Stimulated activated naive CD4-positive, alpha-beta T cell treated with Interleukin-2 at 50 U/mL for 16 hours (primary cell): Measurements from ENCODE around the gene RIOK2.
A peak's percentile ranks its signal among the peaks of the same experiment; 100 is the strongest.
"Not testable (repeated sequence)": the region's sequence is repeated elsewhere in the genome, so short reads cannot be mapped to it uniquely, and the experiment has no call there.

Source experiments
- DNase-seq: peaks from one replicate; lab custom pipeline; 2025; lab: John Stamatoyannopoulos, UW

RIOK2 gene

DNA sequence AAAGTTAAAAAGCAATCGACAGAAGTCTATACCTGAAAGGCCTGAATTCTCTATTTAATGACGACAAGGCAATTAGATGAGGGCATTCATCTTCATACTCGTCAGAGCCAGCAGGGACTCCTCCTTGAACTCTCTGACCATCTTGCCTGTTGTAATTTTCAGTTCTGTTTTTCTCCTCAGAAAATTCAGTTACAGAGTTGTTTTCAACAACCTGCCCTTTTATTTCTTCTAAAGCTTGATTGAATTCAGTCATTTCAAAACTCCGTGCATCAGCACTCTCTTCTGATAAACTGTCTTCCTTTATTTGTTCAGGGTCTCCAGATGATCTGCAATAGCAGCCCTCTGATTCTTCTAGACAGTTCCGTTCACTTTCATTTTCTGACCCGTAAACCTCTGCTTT is 15.6 kb downstream of the RIOK2 start:
- DNase-seq, result no peak

GRCh38 chr5:97165726-97166125 is 17.3 kb downstream of the RIOK2 start:
- no peak for DNase-seq

GRCh38 chr5:97164846-97165245 is 18.2 kb downstream of the RIOK2 start:
- DNase-seq, result no peak

DNA sequence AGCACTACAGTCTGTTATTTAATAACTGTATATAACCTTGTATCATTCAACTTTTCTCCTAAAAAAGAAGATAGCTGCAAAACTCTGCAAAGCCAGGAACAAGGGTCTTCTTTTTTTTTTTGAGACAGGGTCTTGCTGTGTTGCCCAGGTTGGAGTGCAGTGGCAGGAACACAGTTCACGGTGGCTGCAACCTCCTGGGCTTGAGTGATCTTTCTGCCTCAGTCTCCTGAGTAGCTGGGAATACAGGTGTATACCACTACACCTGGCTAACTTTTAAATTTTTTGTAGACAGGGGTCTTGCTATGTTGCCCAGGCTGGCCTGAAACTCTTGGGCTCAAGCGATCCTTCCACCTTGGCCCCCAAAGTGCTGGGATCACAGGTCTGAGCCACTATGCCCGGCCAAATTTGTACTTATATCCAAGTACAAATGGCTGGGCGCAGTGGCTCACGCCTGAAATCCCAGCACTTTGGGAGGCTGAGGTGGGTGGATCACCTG is 19.2 kb downstream of the RIOK2 start:
- no peak for DNase-seq

GRCh38 chr5:97163360-97163764 is 19.7 kb downstream of the RIOK2 start:
- DNase-seq, result no peak

GRCh38 chr5:97162045-97162444 is 21.0 kb downstream of the RIOK2 start:
- peak; percentile 6 for DNase-seq

- no peak for DNase-seq
Measured at GRCh38 chr5:97157689-97158088, 25.4 kb downstream of the RIOK2 start.

DNA sequence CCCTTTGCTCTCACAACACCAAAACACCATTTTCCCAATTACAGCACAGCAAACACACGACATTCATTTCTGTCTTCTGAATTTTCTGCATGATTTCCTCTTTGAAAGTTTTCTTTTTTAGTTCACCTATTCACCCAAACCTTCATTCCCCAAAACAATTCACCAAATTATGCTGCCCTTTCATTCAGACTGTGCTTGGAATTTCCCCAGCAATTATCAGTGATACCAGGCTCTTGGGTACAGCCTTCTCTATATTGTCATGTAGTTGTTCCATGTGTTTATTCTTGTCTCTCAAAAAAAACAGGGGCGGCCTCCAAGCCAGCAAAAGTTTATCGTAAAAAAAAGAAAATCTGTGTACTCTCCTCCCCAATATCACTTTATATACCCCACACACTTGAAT is 31.7 kb downstream of the RIOK2 start:
- DNase-seq, result no peak

DNA sequence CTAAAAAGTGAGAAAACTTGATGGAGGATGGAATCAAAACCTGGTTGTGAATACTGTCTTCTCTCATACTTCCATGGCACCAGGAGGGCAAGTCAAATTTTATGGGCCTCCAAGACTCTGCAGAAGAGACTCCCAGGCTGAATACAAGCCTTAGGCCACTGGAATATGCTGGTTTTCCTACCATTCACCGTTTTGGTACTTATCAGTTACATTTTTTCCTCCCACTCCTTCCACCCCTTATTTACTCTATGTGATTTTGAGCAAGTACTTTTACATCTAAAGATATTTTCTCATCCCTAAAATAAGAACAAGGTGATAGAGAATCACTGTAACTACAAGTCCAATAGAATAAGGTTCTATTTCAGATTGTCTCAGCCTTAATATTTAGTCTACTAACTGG is 32.6 kb downstream of the RIOK2 start:
- DNase-seq, result no peak

DNA sequence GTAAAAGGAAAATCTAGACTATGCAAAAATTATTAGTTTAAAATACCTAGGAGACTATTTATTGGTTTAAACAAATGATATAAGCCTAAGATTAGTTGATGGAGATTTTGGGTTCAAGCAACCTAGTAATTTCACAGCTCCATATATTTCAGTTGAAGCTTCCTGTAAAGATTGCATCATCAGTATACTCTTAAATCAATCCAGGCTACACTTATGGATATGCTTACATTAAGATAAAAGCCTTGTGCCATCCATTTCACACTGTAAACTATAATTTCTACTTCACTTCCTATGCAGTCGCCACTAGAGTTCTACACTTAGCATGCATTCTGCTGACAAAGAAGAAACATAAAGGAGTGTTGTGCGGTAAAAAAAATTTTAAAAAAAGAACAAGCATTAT is 33.3 kb downstream of the RIOK2 start:
- DNase-seq, result no peak

- DNase-seq, result no peak
Measured at GRCh38 chr5:97148288-97148687, 34.8 kb downstream of the RIOK2 start.

- no peak for DNase-seq
Measured at GRCh38 chr5:97143704-97144103, 39.3 kb downstream of the RIOK2 start.

DNA sequence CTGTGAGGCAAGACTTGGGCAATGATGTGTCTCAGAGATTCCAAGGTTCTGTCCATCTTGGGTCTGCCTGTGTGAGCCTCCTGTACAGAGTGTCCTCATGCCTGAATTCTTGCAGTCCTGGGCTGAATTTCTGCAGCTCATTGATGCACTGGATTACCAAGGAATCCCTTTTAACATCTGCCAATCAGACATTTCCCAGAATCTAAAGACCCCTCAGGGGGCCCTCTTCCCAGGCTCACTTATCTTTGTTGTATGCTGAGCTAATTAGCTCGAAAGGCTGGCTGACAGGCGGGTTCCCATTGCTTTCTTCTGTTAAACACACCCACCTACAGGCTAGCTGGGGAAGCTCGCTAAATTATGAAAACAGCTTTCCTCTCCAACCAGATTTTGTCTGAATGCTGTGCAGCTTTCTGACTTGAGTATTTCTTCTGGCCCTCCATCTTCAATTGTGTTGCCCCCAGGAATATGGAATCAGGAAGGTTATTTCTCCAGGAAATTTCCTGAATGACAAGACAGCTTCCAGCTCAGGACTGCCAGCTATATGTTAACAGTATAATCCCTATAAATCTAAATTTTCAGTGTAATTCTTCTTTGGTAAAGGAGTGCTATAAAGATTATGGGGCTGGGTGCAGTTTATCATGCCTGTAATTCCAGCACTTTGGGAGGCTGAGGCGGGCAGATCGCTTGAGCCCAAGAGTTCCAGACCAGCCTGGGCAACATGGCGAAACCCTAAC is 40.4 kb downstream of the RIOK2 start, which contains the start of gene LIX1:
Gene LIX1, minus strand, starts transcription at position 91 of the 734 bp plus-strand sequence. Its CDS starts 35 bp downstream, at position 56.
- no peak for DNase-seq

DNA sequence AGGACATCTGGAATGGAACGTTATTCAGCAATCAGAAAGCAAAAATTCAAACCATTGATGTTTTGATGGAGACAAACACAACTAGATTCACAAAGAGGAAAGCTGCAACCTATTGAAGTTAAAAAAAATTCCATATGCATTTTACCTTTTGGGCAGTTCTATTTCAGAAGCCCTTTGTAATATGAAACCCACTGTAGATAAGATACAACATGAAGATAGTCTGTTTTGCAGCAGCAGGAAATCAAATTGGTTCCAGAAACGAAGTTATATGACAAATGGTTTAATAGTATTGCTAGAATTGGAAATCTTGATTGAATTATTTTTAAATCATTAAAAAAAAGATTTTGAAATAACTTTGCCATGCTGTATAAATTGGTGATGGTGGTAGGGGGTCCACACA is 41.5 kb downstream of the RIOK2 start:
- no peak for DNase-seq

GRCh38 chr5:97141031-97141430 is 42.0 kb downstream of the RIOK2 start:
- no peak for DNase-seq

- DNase-seq, result not testable (repeated sequence)
Measured at GRCh38 chr5:97140250-97140649, 42.8 kb downstream of the RIOK2 start.

DNA sequence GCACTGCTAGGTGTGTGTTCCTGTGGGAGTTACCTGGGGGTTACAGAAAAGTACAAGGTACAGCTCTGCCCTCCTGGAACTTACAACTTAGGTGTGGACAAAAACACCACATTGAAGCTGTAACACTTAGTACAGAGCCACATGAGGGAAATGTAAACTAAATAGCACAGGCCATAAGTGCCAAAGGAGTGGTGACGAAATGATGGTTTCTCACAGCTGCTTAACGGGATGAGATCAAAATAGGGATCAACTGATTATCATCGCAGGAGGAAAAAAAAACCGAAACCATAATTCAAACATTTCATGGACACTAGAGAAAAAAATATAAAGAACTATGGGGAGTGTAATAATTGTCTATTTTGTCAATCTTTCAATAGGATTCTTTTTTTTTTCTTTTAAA is 46.6 kb downstream of the RIOK2 start:
- DNase-seq, result no peak

GRCh38 chr5:97135868-97136267 is 47.2 kb downstream of the RIOK2 start:
- DNase-seq, result no peak

DNA sequence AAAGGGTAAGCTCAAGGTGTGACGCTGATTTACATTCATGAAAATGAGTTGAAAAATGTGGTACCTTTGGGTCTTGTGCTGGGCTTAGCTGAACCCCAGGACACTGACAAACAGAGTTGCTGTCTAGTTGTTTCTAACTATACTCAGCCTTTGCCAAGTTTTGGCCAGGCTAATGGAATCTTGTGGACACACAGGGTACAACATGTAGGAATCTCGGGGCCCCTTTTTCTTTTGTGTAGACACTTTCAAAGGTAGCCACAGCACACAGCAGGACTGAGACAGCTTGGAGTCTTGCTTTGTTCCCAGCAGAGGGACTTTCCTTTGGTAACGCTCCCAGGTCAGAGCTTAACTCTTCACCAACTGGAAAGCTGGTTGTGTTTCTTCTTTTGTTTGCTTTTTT is 48.4 kb downstream of the RIOK2 start:
- DNase-seq, result no peak

DNA sequence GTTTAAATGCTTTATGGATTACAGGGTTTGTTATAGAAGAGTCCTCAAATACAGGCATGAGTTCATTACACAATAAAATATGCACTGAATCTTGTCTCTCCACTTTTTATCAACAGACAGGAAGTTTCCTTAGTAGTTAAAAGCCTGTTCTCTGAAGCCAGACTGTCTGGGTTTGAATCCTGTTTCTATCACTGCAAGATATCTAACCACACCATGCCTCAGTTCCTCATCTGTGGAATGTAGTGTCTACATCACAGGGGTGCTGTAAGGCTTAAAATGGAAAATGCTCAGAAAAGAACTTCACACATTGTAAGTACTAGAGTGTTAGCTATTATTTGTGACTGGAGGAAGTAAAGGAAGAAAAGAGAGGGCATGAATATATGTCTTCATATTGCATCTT is 49.9 kb downstream of the RIOK2 start:
- DNase-seq, result no peak

GRCh38 chr5:97131921-97132320 is 51.1 kb downstream of the RIOK2 start:
- DNase-seq, result no peak

- DNase-seq, result no peak
Measured at GRCh38 chr5:97131139-97131710, 51.8 kb downstream of the RIOK2 start.

DNA sequence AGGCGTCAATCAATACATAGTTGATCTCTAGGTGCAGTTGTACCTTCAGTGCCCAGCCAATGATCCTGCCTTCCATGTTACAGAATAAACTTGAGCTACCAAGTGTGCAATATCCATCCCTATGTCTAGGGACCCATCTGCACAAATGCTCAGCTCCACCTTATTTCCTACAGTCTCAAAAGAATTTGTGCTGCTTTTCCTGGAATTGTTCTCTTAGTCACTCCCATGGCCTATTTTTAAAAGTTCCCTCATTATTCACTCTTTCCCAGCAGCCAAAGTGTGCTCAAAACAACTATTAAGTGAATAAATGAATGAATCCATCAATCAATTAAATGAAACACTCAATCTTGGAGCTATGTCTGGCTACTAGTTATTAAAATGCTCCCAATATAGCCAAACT is 55.3 kb downstream of the RIOK2 start:
- DNase-seq, result no peak
